Kidney (tissue), 14 donors: ENCODE data around the gene ACTN2. TPM values are rescaled to one million over a fixed set of nuclear protein-coding genes. Genes with fewer than 3 reads are reported as not detected.

Source experiments
- DNase-seq, 5 donors: peaks; one replicate each; pipeline ENCODE4 v3.0.0-alpha.2; 2013 to 2020
- FAIRE-seq: peaks from 2 replicates; lab custom pipeline; 2012; peaks lifted over from hg19 to GRCh38; lab: Jason Lieb, UNC
- H3K27ac ChIP-seq, 2 donors: one replicate each; pipeline ENCODE4 v1.7.0; 2013; ENCODE audit warnings: low read depth in 2 of 2, low read length in 2 of 2, inconsistent platforms in 1 of 2
- H3K27me3 ChIP-seq: one replicate; pipeline ENCODE4 v1.7.1; 2013; ENCODE audit warnings: low read length, inconsistent platforms; ENCODE audit not compliant: control insufficient read depth, insufficient read depth
- H3K36me3 ChIP-seq, 3 donors: one replicate each; pipeline versions ENCODE4 v1.7.0 to v1.7.1; 2013; ENCODE audit warnings: low read length in 3 of 3, control low read depth in 1 of 3, inconsistent platforms in 1 of 3; ENCODE audit not compliant: insufficient read depth in 3 of 3, control insufficient read depth in 2 of 3
- H3K4me1 ChIP-seq, 3 donors: one replicate each; pipeline versions ENCODE4 v1.7.0 to v1.7.1; 2013; ENCODE audit warnings: low read length in 3 of 3, inconsistent platforms in 1 of 3, low read depth in 1 of 3; ENCODE audit not compliant: control insufficient read depth in 2 of 3, insufficient read depth in 2 of 3
- H3K4me3 ChIP-seq, 3 donors: one replicate each; pipeline versions ENCODE4 v1.7.0 to v1.8.1; 2013; ENCODE audit warnings: low read length in 3 of 3, control low read depth in 1 of 3, inconsistent platforms in 1 of 3
- H3K9ac ChIP-seq, 3 donors: one replicate each; pipeline versions ENCODE4 v1.7.0 to v1.7.1; 2013; ENCODE audit warnings: low read length in 3 of 3, control low read depth in 1 of 3, inconsistent platforms in 1 of 3
- H3K9me3 ChIP-seq, 3 donors: one replicate each; pipeline versions ENCODE4 v1.7.0 to v1.7.1; 2013; ENCODE audit warnings: low read length in 3 of 3, control low read depth in 1 of 3, inconsistent platforms in 1 of 3; ENCODE audit not compliant: control insufficient read depth in 2 of 3, insufficient read depth in 1 of 3
- CTCF ChIP-seq: IDR thresholded peaks from 3 replicates; pipeline ENCODE4 v1.5.1; 2012; ENCODE audit warnings: mild to moderate bottlenecking, moderate library complexity, borderline replicate concordance; ENCODE audit not compliant: insufficient read depth; ENCODE audit errors: extremely low read depth
- intact Hi-C: fragments of 100-400 bp; cut with DNase I; formaldehyde crosslinking; loops from one replicate; pipeline ENCODE4 v1.11.1; 2022
- polyA plus RNA-seq: library from polyadenylated mRNA; stranded (reverse); fragments of 350-450 nt; fragmentation: Illumina TruSeq; extraction: RNeasy Lipid Tissue Mini Kit (QIAGEN cat#74804); gene quantifications from one replicate; pipeline ENCODE4 v1.2.3, GENCODE V29; 2014; ENCODE audit warnings: low read depth, low replicate concordance; ENCODE audit not compliant: insufficient read depth
- total RNA-seq: library from RNA; stranded (reverse); fragmentation: NEBNext Ultra II Directional; extraction: Animal tissue kit (Norgen Biotek cat#: 25700); gene quantifications from one replicate; pipeline ENCODE4 v1.2.1, GENCODE V29; 2021
- donor health status: control.
- donor health status: control.
- donor health status: control.
- donor health status: control.
- donor health status: control.
- donor health status: DM: yes; HTN: yes; CAD: no.
- donor health status: Normal renal cell carcinoma (clear cell type).

Gene ACTN2
- total and polyA plus RNA-seq, 2 donors from 2014 or later, result 0.60 to 1.6 TPM

- no peak for FAIRE-seq
- TF ChIP-seq CTCF, result no peak
- H3K27me3 ChIP-seq, result no peaks in the 10 kb centered on the region
- peak overlapping the region in 1 of 3 donors; percentile 48 for H3K9ac ChIP-seq
- peaks cover 0 to 24% (median 17%) of the 10 kb centered on the region in 3 donors for H3K4me1 ChIP-seq
- no peaks in the 10 kb centered on the region for H3K9me3 ChIP-seq
- intact Hi-C loops, result no loop called here
- peaks cover 12 to 38% (median 21%) of the 10 kb centered on the region in 3 donors for H3K36me3 ChIP-seq
- peak in 1 of 5 donors; percentile 13 for DNase-seq
- peak overlapping the region in 1 of 3 donors; percentile 13 for H3K4me3 ChIP-seq
- peak overlapping the region; percentile 44 to 88 for H3K27ac ChIP-seq
Observed at GRCh38 chr1:236809148-236809547, 122.8 kb downstream of the ACTN2 start.

GRCh38 chr1:236810018-236810417 lies 123.7 kb downstream of the ACTN2 start:
- H3K9me3 ChIP-seq, result no peaks in the 10 kb centered on the region
- H3K4me3 ChIP-seq, result no peak overlapping the region
- H3K9ac ChIP-seq, result no peak overlapping the region
- peaks cover 0 to 24% (median 17%) of the 10 kb centered on the region in 3 donors for H3K4me1 ChIP-seq
- DNase-seq (no peak), FAIRE-seq (no peak)
- peaks cover 12 to 43% (median 25%) of the 10 kb centered on the region in 3 donors for H3K36me3 ChIP-seq
- H3K27ac ChIP-seq, result peak overlapping the region; percentile 44 to 88
- intact Hi-C loops, result no loop called here
- H3K27me3 ChIP-seq, result no peaks in the 10 kb centered on the region
- TF ChIP-seq CTCF, result no peak

GRCh38 chr1:236812334-236813030 lies 126.2 kb downstream of the ACTN2 start:
- intact Hi-C loops, result no loop called here
- Histone ChIP-seq H3K9me3 (no peaks in the 10 kb centered on the region), H3K27me3 (no peaks in the 10 kb centered on the region), H3K4me3 (no peak overlapping the region), H3K4me1 (peaks cover 0 to 21% (median 17%) of the 10 kb centered on the region in 3 donors), H3K27ac (no peak overlapping the region), H3K36me3 (peaks cover 12 to 64% (median 35%) of the 10 kb centered on the region in 3 donors), H3K9ac (no peak overlapping the region)
- FAIRE-seq, result no peak
- no peak for TF ChIP-seq CTCF
- DNase-seq, result no peak

Other genes with a start within 250 kb of the ACTN2 start
- 53.3 TPM for gene LGALS8, start 162.5 kb upstream of the ACTN2 start, total RNA-seq
- gene LGALS8, start 162.5 kb upstream of the ACTN2 start, polyA plus RNA-seq, result 17.6 TPM
- gene HEATR1, start 82.0 kb upstream of the ACTN2 start, total RNA-seq, result 34.4 TPM
- 2.9 TPM for gene HEATR1, start 82.0 kb upstream of the ACTN2 start, polyA plus RNA-seq
- 61.0 TPM for gene MTR, start 108.8 kb downstream of the ACTN2 start, total RNA-seq
- 7.6 TPM for gene MTR, start 108.8 kb downstream of the ACTN2 start, polyA plus RNA-seq